Choroid plexus epithelial cell (primary cell): ENCODE data around the gene SH2B3.
"Not testable (repeated sequence)": the region's sequence is repeated elsewhere in the genome, so short reads cannot be mapped to it uniquely, and the experiment has no call there.

Experiments used
- DNase-seq: peaks from one replicate; pipeline ENCODE4 v3.0.0-alpha.2; 2010; ENCODE audit warnings: low read depth
- H3K4me3 ChIP-seq: 2 replicates; pipeline ENCODE4 v1.5.1; 2011; ENCODE audit warnings: low read depth, mild to moderate bottlenecking, control low read depth, low read length, moderate library complexity
- CTCF ChIP-seq: conservative IDR thresholded peaks from 2 replicates; pipeline ENCODE4 v1.5.1; 2011; ENCODE audit warnings: low read depth, mild to moderate bottlenecking, control low read depth, inconsistent platforms, low read length, moderate library complexity

The SH2B3 gene

GRCh38 chr12:111368788-111369495 is 36.8 kb upstream of the SH2B3 start, which contains the start of gene PHETA1:
TSS of gene PHETA1 (minus strand) at chr12:111369095. CDS start at chr12:111363427, 5,668 bp downstream.
- DNase-seq = peak; percentile 88
- peak within 1 kb of the TSS; percentile 83 for H3K4me3 ChIP-seq
- TF ChIP-seq CTCF = no peak

- no peak for TF ChIP-seq CTCF
- peak overlapping the region; percentile 83 for H3K4me3 ChIP-seq
- DNase-seq = no peak
Measured at GRCh38 chr12:111369496-111370220, 36.1 kb upstream of the SH2B3 start.

- DNase-seq, H3K4me3 ChIP-seq: not testable (repeated sequence)
Measured at GRCh38 chr12:111373231-111373630, 32.5 kb upstream of the SH2B3 start.

GRCh38 chr12:111377440-111377839 is 28.3 kb upstream of the SH2B3 start:
- no peak for TF ChIP-seq CTCF
- H3K4me3 ChIP-seq = no peak overlapping the region
- no peak for DNase-seq

- no peak for DNase-seq
- no peak for TF ChIP-seq CTCF
- H3K4me3 ChIP-seq = no peak overlapping the region
Measured at GRCh38 chr12:111379942-111380554, 25.7 kb upstream of the SH2B3 start.

GRCh38 chr12:111384596-111384995 is 21.1 kb upstream of the SH2B3 start:
- no peak for TF ChIP-seq CTCF
- no peak for DNase-seq

GRCh38 chr12:111386885-111387284 is 18.8 kb upstream of the SH2B3 start:
- TF ChIP-seq CTCF = no peak
- peak; percentile 37 for DNase-seq

More at GRCh38 chr12:111384596-111384995, 21.1 kb upstream of the SH2B3 start:
- no peak overlapping the region for H3K4me3 ChIP-seq

More at GRCh38 chr12:111386885-111387284, 18.8 kb upstream of the SH2B3 start:
- H3K4me3 ChIP-seq = no peak overlapping the region
